ENCODE results near the gene KLHL30.
"Not testable (repeated sequence)": the region's sequence is repeated elsewhere in the genome, so short reads cannot be mapped to it uniquely, and the experiment has no call there.

The KLHL30 gene

GRCh38 chr2:238108423-238109183, 29.9 kb upstream of the KLHL30 start:
- Mint-ChIP-seq H3K27me3 (no peaks in the 10 kb centered on the region), H3K4me3 (no peak overlapping the region), H3K4me1 (peaks cover 18% of the 10 kb centered on the region), H3K27ac (no peak overlapping the region), H3K9me3 (peaks cover 16 to 24% of the 10 kb centered on the region in 2 donors)
- no peak for DNase-seq
- peak; percentile 62 for ATAC-seq

DNA sequence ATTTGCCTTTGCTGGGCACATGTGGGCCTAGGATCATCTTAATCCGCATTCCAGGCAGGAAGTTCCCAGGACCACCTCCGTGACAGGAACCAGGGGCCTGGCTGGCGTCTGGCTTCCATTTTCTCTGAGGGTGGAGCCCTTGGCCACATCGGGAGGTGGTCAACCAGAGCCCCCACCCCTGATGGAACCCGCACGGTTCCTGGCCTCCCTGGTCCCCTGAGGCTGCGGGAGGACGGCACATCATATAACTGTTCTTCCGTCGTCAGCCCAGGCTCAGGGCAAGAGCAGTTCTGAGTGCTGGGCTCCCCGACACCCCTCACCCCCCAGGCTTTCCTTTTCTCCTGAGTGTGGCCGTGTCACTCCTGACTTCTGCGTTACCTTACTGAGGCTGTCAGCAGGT, 24.9 kb upstream of the KLHL30 start:
- ATAC-seq (no peak), DNase-seq (no peak)
- Mint-ChIP-seq H3K4me3 (no peak overlapping the region), H3K27me3 (peaks cover 8% of the 10 kb centered on the region), H3K9me3 (peaks cover 16 to 32% of the 10 kb centered on the region in 2 donors), H3K4me1 (peaks cover 10% of the 10 kb centered on the region), H3K27ac (no peak overlapping the region)

DNA sequence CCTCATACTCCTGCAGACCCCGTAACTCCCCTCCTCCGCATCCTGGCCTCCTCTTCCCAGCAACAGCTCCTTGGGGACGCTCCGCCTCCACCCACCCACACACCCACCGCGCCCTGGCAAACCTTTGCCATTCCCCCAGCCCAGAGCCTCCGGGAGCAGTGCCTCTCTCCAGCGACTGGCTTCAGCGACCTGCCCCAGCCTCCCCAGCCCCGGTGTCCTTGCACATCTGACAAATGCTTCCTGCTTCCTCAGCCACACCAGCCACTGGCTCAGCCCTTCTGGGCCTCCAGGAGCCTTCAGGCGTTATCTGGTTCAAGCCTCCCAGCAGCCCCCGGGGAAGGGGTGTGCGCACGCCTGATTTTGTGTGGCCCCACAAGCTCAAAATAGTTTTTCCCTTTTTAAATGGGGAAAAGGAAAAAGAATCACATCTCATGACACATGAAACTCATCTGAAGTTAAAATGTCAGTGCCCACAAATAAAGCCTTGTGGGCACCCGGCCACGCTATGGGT, 24.1 kb upstream of the KLHL30 start:
- DNase-seq (no peak), ATAC-seq (no peak)
- Mint-ChIP-seq H3K9me3 (peaks cover 16 to 32% of the 10 kb centered on the region in 2 donors), H3K4me1 (peaks cover 2% of the 10 kb centered on the region), H3K27ac (no peak overlapping the region), H3K27me3 (peaks cover 8% of the 10 kb centered on the region), H3K4me3 (no peak overlapping the region)

DNA sequence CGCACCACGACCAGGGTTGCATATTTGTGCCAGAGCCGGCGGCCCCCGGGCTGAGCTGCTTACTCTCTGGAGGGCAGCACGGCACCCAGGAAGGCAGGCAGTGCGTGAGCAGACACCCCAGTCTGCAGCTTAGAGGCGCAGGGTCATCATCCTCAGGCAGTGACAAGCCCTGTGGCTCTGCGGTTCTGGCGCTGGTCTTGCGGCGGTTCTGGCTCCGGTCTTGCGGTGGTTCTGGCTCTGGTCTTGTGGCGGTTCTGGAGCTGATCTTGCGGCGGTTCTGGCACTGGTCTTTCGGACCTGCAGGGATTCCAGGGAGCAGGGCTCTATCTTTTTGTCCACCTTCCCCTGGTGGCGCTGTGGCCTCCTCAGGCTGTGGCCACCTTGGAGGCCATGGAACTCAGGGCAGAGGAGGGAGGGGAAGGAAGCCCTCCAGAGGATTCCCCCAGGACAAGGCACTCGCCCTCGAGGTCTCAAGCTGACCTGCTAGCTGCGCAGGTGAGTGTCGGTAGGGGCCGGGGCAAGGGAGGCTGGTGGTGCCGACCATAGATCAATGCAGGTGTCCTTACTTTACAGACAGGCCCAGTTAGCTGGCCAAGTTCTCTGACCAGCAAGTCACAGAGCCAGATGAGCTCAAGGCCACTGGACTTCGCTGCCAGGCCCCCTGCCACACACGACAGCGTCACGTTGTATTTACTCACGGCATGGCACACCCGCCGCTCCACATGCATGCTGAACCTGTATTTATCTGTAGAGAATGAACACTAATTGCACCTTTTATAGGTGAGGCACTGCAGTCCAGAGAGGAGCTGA, 23.4 kb upstream of the KLHL30 start:
- Mint-ChIP-seq H3K9me3 (peaks cover 16 to 32% of the 10 kb centered on the region in 2 donors), H3K27ac (no peak overlapping the region), H3K27me3 (peaks cover 8% of the 10 kb centered on the region), H3K4me1 (no peaks in the 10 kb centered on the region), H3K4me3 (no peak overlapping the region)
- DNase-seq, result no peak
- ATAC-seq, result no peak

GRCh38 chr2:238115709-238116108, 22.8 kb upstream of the KLHL30 start:
- DNase-seq, ATAC-seq, H3K27ac Mint-ChIP-seq, H3K4me1 Mint-ChIP-seq, H3K27me3 Mint-ChIP-seq, H3K4me3 Mint-ChIP-seq: not testable (repeated sequence)
- peaks cover 16 to 32% of the 10 kb centered on the region in 2 donors for H3K9me3 Mint-ChIP-seq

DNA sequence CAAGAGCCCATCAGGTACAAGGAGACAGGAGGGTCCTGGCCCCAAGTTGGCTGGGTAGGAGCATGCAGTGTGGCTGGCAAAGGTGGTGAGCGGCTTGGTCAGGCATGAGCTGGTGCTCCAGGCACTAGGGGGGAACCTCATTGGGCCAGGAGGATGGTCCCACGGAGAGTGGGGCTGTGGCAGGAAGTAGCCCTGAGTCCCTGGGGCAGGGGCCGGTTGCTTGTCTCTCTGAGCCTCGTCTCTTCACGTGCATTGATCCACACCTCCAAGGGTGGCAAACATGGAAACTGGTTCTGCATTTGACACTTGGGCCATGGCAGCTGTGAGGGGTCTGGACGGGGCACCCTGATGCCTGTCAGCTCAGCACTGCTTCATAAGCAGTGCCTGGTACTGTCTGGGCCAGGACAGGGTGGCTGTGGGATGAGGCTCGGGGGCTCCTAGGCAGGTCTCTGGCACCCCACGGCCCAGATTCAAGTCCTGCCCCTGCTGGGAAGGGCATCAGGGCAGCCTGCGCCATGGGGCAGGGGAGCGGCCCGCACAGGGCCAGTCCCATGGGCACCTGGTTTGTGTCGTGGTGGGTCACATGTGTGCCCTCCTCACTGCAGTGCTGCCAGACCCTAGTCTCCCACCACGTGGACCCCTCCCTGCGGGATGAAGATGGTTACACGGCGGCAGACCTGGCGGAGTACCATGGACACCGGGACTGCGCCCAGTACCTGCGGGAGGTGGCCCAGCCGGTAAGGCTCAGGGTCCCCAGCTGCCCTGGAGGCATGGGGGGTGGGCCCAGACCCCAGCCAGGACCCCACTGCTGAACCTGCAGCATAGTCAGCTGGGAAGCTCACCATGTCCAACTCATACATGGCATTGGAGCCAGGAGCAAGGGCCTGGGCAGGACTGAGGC, 21.9 kb upstream of the KLHL30 start:
- H3K4me3 Mint-ChIP-seq, result no peak overlapping the region
- H3K4me1 Mint-ChIP-seq, result no peaks in the 10 kb centered on the region
- peaks cover 12 to 26% of the 10 kb centered on the region in 2 donors for H3K9me3 Mint-ChIP-seq
- H3K27ac Mint-ChIP-seq, result no peak overlapping the region
- ATAC-seq (peak; percentile 27), DNase-seq (no peak)
- H3K27me3 Mint-ChIP-seq, result peaks cover 8% of the 10 kb centered on the region

DNA sequence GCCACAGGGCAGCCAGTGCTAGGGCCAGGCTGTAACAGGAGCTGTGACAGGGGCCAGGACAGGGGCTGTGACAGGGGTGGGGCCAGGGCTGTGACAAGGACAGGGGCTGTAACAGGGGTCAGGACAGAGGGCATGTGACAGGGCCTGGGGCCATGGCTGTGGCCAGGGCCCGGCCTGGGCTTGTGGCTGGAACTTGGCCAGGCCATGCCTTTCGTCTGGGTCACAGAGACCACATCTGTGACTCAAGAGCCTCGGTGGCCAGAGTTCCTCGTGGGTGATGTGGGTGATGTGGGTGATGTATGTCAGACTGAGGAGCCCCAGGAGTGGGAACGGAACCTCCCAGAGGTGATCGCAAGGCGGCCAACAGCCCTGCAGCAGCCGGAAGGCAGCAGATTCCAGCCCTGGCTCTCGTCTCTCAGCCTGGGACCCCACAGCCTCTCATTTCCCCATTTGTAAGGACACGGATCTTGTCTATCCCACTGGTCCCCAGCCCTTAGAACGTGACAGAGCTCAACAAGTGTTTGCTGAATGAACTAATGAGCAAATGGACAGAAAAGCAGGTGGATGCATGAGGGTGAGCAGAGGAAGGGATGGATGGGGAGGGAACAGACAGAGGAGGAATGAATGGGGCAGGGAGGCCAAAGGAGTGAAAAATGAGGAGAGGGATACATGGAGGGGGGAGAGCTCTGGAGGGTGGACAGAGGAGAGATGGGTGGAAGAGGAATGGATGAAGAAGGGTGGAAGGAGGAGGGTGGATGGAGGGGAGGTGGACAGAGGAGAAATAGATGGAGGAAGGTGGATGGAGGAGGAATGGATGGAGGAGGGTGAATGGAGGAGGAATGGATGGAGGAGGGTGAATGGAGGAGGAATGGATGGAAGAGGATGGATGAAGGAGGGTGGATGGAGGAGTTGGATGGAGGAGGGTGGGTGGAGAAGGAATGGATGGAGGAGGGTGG, 21.0 kb upstream of the KLHL30 start:
- DNase-seq, result no peak
- ATAC-seq, result no peak
- Mint-ChIP-seq H3K9me3 (peaks cover 8 to 19% of the 10 kb centered on the region in 2 donors), H3K27me3 (peaks cover 8% of the 10 kb centered on the region), H3K4me3 (no peak overlapping the region), H3K4me1 (no peaks in the 10 kb centered on the region), H3K27ac (no peak overlapping the region)

- no peak for ATAC-seq
- Mint-ChIP-seq H3K4me3 (no peak overlapping the region), H3K27me3 (peaks cover 8% of the 10 kb centered on the region), H3K9me3 (no peaks in the 10 kb centered on the region), H3K4me1 (no peaks in the 10 kb centered on the region), H3K27ac (no peak overlapping the region)
- DNase-seq, result no peak
Observed at GRCh38 chr2:238119756-238120462, 18.6 kb upstream of the KLHL30 start.

GRCh38 chr2:238120463-238121298, 17.8 kb upstream of the KLHL30 start:
- no peak for ATAC-seq
- H3K27me3 Mint-ChIP-seq, result peaks cover 8% of the 10 kb centered on the region
- no peak overlapping the region for H3K27ac Mint-ChIP-seq
- DNase-seq, result no peak
- no peak overlapping the region for H3K4me3 Mint-ChIP-seq
- no peaks in the 10 kb centered on the region for H3K4me1 Mint-ChIP-seq
- no peaks in the 10 kb centered on the region for H3K9me3 Mint-ChIP-seq

DNA sequence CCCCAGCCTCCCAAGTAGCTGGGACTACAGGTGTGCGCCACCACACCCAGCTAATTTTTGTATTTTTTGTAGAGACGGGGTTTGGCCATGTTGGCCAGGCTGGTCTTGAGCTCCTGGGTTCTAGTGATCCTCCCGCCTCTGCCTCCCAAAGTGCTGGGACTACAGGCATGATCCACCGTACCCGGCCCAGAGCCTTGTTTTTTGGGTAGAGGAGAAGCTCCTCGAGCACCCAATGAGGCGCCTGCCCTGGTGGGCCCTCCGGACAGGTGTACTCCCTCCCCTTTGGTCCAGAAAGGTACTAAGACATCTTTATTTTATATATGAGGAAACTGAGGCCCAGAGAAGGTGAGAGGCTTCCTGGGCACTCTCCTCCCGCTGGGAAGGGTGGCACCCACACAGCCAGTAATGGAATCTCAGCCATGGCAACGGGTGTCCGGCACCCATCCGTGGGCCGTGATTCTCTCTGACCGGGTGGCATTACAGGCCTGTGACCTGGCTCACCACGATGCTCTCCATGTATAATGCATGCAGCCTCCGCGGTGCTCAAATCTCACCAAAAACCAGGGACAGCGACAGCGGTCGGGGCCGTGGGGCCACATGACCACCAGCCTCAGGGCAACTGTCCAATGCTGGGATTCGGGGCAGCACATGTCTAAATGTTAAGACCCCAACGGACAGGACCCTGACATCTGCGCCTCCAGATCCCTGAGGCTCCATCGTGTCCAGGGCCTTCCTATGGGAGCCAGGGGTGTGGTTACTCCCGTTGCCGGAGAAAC, 16.8 kb upstream of the KLHL30 start:
- Mint-ChIP-seq H3K9me3 (no peaks in the 10 kb centered on the region), H3K27me3 (peaks cover 8% of the 10 kb centered on the region), H3K27ac (no peak overlapping the region), H3K4me1 (no peaks in the 10 kb centered on the region), H3K4me3 (no peak overlapping the region)
- DNase-seq (no peak), ATAC-seq (no peak)

DNA sequence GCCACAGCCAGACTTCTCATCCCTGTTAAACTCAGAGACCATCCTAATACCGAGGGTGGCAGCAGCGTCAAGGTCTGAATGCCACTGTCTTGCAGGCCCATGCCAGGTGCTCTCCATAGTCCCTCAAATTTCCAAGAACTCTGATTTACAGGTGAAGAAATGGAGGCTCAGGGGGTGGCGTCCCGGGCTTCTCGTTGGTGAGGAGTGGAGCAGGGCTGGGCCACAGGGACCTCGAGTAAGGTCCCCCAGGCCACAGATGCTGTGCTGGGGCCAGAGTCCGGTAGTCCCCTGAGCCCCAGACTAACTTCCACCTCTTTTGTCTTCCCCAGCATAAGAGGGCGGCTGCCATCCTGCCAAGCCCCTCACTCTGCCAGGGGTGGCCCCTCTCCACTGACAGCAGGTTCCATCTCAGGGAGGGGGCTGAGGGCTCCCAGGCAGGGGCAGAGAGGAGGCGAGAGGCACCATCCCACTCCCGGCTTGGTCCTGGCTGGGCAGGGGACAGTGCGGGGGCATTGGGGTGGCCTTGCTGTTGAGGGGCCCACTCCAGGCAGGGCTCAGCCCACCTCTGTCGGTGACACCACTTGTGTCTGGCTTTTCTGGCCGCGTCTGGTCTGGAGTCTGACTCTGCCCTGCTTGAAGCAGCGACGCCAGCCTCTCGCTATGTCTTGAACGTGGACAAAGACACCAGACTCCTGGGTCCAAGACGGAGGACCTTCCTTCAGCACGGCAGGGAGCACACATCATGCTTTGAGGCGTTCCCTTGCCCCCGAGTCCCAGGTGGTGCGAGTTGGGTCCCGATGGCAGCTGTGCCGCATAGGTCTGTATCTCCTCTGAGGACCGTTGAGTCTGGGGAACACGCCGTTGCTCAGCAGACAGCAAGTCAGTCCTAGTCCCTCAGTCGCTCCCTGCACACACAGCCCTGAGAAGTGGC, 15.9 kb upstream of the KLHL30 start:
- H3K27me3 Mint-ChIP-seq, result peaks cover 4% of the 10 kb centered on the region
- no peaks in the 10 kb centered on the region for H3K4me1 Mint-ChIP-seq
- H3K9me3 Mint-ChIP-seq, result no peaks in the 10 kb centered on the region
- H3K27ac Mint-ChIP-seq, result no peak overlapping the region
- ATAC-seq (no peak), DNase-seq (no peak)
- H3K4me3 Mint-ChIP-seq, result no peak overlapping the region
